ENCODE data around the gene CBLN3. TPM values are rescaled to one million over a fixed set of nuclear protein-coding genes. Genes with fewer than 3 reads are reported as not detected.

CBLN3 gene
- total RNA-seq, 2 experiments from 2014 or later = 1.6 to 1.7 TPM

DNA sequence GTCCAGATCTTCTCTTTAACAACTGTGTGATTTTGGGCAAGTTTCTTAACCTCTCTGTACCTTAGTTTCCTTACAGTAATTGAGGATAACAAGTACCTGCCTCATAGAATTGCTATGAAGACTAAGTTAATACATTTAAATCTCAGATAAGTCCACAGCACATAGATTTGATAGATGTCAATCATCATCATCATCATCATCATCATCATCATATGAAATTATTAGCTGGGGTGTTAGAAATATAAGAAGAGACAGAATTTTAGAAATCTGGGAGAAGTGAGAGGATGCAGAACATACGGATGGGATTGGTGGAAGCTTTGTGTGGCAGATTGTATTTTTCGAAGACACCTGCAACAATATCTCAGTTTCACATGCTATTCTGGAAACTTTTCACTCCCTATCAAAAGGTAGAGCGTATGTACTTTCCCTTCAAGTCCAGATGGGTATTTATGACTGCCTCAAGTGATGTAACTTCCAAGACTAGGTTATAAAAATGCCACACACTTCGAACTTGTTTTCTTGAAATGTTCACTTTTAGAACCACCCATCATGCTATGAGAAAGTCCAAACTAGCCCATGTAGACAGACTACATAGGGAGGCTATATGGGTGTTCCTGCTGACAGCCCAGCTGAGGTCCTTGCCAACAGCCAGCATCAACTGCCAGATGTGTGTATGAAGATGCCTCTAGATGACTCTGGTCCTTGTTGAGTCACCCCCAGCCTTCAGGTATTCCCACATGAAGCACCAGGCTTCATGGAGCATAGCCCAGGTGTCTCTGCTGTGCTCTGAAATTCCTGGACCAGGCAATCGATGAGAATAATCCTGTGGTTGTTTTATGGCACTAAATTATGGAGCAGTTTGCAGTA, 33.8 kb upstream of the CBLN3 start:
- no peaks in the 10 kb centered on the region for H3K9me3 ChIP-seq (ENCODE audit: control insufficient read depth in 1 of 2, insufficient read depth in 1 of 2, low read length in 2 of 2)
- no peaks in the 10 kb centered on the region for H3K27me3 ChIP-seq (ENCODE audit: control insufficient read depth in 1 of 2, insufficient read depth in 2 of 2, low read length in 2 of 2)
- Mint-ChIP-seq H3K27ac (no peak overlapping the region), H3K27me3 (no peaks in the 10 kb centered on the region), H3K4me3 (peak overlapping the region; percentile 3), H3K9me3 (peaks cover 3% of the 10 kb centered on the region), H3K36me3 (ENCODE audit: low read depth) (no peaks in the 10 kb centered on the region), H3K4me1 (ENCODE audit: low read depth) (peaks cover 35% of the 10 kb centered on the region)
- peaks cover 6% of the 10 kb centered on the region for H3K4me1 ChIP-seq (ENCODE audit: insufficient read depth, low read length)
- intact Hi-C loops (cut with DNase I, micrococcal nuclease) = loop anchor here in 1 of 2 experiments (10.0 kb wide), 1 partner anchor 232 kb away; no protein-coding TSS in a partner anchor
- POLR2A ChIA-PET = no interaction called here
- TF ChIP-seq, protein P1, sequence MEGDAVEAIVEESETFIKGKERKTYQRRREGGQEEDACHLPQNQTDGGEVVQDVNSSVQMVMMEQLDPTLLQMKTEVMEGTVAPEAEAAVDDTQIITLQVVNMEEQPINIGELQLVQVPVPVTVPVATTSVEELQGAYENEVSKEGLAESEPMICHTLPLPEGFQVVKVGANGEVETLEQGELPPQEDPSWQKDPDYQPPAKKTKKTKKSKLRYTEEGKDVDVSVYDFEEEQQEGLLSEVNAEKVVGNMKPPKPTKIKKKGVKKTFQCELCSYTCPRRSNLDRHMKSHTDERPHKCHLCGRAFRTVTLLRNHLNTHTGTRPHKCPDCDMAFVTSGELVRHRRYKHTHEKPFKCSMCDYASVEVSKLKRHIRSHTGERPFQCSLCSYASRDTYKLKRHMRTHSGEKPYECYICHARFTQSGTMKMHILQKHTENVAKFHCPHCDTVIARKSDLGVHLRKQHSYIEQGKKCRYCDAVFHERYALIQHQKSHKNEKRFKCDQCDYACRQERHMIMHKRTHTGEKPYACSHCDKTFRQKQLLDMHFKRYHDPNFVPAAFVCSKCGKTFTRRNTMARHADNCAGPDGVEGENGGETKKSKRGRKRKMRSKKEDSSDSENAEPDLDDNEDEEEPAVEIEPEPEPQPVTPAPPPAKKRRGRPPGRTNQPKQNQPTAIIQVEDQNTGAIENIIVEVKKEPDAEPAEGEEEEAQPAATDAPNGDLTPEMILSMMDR (IDR thresholded peaks at IDR 0.05) = no peak
- ATAC-seq (ENCODE audit: poor library complexity) = no peak
- DNase-seq = no peak
- no peak overlapping the region for H3K27ac ChIP-seq (ENCODE audit: low read depth in 1 of 2, low read length in 2 of 2)
- H3K36me3 ChIP-seq (ENCODE audit: insufficient read depth, low read length) = no peaks in the 10 kb centered on the region
- H3K4me3 ChIP-seq (ENCODE audit: low read length) = no peak overlapping the region
- CTCF ChIA-PET = no interaction called here

DNA sequence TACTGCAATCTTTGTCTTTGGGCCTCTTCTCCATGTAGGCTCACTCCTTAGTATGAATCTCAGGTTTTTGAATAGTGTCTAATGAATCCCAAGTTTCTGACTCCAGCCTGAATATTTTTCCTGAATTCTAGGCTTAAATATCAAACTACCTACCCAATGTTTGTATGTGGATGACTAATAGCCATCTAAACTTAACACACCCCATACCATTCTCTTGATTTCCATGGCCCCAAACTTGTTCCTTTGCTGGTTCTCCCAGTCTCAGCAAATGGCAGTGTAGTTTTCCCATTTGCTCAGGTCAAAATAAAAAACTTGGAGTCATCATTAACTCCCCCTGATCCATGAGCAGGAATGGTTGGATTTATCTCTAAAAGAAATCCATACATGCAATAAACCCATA, 31.9 kb upstream of the CBLN3 start:
- peaks cover 34% of the 10 kb centered on the region for H3K4me1 Mint-ChIP-seq (ENCODE audit: low read depth)
- Histone ChIP-seq H3K27me3 (ENCODE audit: control insufficient read depth in 1 of 2, insufficient read depth in 2 of 2, low read length in 2 of 2) (no peaks in the 10 kb centered on the region), H3K4me1 (ENCODE audit: insufficient read depth, low read length) (peaks cover 6% of the 10 kb centered on the region), H3K9me3 (ENCODE audit: control insufficient read depth in 1 of 2, insufficient read depth in 1 of 2, low read length in 2 of 2) (no peaks in the 10 kb centered on the region), H3K36me3 (ENCODE audit: insufficient read depth, low read length) (no peaks in the 10 kb centered on the region), H3K27ac (ENCODE audit: low read depth in 1 of 2, low read length in 2 of 2) (no peak overlapping the region), H3K4me3 (ENCODE audit: low read length) (no peak overlapping the region)
- no peaks in the 10 kb centered on the region for H3K27me3 Mint-ChIP-seq
- H3K36me3 Mint-ChIP-seq (ENCODE audit: low read depth) = peaks cover 5% of the 10 kb centered on the region
- no peak overlapping the region for H3K27ac Mint-ChIP-seq
- CTCF ChIA-PET = no interaction called here
- H3K9me3 Mint-ChIP-seq = peaks cover 3% of the 10 kb centered on the region
- TF ChIP-seq, protein P1 (IDR thresholded peaks at IDR 0.05) = no peak
- H3K4me3 Mint-ChIP-seq = no peak overlapping the region
- ATAC-seq (ENCODE audit: poor library complexity) (no peak), DNase-seq (no peak)
- POLR2A ChIA-PET = no interaction called here
- intact Hi-C loops (cut with DNase I, micrococcal nuclease) = loop anchor here in 1 of 2 experiments (10.0 kb wide), 1 partner anchor 233 kb away; no protein-coding TSS in a partner anchor

DNA sequence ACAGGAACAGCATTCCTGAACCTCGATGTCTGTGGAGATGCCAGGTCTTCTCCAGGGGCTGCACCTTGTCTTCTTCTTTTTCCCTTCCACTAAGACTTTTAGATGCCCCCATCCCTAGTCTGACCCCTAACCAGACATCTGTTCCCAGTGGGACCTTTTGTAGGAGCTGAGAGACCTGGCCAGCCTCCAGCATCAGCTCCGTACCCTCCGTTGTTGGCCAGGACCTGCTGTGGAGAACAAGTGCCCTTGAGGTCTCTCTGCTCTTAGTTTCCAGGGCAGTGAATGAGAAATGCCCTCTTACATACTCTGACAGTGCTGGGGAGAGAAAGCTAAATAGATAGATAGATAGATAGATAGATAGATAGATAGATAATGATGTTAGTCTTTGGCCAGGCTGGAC, 29.9 kb upstream of the CBLN3 start:
- Mint-ChIP-seq H3K27ac (no peak overlapping the region), H3K36me3 (ENCODE audit: low read depth) (peaks cover 5% of the 10 kb centered on the region), H3K27me3 (no peaks in the 10 kb centered on the region), H3K4me1 (ENCODE audit: low read depth) (peaks cover 14% of the 10 kb centered on the region), H3K9me3 (no peaks in the 10 kb centered on the region), H3K4me3 (no peak overlapping the region)
- ATAC-seq (ENCODE audit: poor library complexity) (no peak), DNase-seq (no peak)
- H3K4me3 ChIP-seq (ENCODE audit: low read length) = no peak overlapping the region
- H3K27me3 ChIP-seq (ENCODE audit: control insufficient read depth in 1 of 2, insufficient read depth in 2 of 2, low read length in 2 of 2) = no peaks in the 10 kb centered on the region
- no peaks in the 10 kb centered on the region for H3K9me3 ChIP-seq (ENCODE audit: control insufficient read depth in 1 of 2, insufficient read depth in 1 of 2, low read length in 2 of 2)
- CTCF ChIA-PET = no interaction called here
- no peaks in the 10 kb centered on the region for H3K4me1 ChIP-seq (ENCODE audit: insufficient read depth, low read length)
- H3K36me3 ChIP-seq (ENCODE audit: insufficient read depth, low read length) = no peaks in the 10 kb centered on the region
- intact Hi-C loops (cut with DNase I, micrococcal nuclease) = no loop called here
- POLR2A ChIA-PET = no interaction called here
- no peak overlapping the region for H3K27ac ChIP-seq (ENCODE audit: low read depth in 1 of 2, low read length in 2 of 2)
- TF ChIP-seq, protein P1 (IDR thresholded peaks at IDR 0.05) = no peak
